HUDEP-2 (cell line): ENCODE data around the gene SEC63.
"Not testable (repeated sequence)": the region's sequence is repeated elsewhere in the genome, so short reads cannot be mapped to it uniquely, and the experiment has no call there.

Source experiments
- DNase-seq, 76 experiments: peaks; one replicate each; lab custom pipeline; 2025; ENCODE audit not compliant: unreplicated experiment in 76 of 76; lab: John Stamatoyannopoulos, UW

SEC63 gene

GRCh38 chr6:107866606-107867301, 91.3 kb downstream of the SEC63 start:
- DNase-seq, result peak in 14 of 76 experiments; percentile 4 to 35 (median 18)

DNA sequence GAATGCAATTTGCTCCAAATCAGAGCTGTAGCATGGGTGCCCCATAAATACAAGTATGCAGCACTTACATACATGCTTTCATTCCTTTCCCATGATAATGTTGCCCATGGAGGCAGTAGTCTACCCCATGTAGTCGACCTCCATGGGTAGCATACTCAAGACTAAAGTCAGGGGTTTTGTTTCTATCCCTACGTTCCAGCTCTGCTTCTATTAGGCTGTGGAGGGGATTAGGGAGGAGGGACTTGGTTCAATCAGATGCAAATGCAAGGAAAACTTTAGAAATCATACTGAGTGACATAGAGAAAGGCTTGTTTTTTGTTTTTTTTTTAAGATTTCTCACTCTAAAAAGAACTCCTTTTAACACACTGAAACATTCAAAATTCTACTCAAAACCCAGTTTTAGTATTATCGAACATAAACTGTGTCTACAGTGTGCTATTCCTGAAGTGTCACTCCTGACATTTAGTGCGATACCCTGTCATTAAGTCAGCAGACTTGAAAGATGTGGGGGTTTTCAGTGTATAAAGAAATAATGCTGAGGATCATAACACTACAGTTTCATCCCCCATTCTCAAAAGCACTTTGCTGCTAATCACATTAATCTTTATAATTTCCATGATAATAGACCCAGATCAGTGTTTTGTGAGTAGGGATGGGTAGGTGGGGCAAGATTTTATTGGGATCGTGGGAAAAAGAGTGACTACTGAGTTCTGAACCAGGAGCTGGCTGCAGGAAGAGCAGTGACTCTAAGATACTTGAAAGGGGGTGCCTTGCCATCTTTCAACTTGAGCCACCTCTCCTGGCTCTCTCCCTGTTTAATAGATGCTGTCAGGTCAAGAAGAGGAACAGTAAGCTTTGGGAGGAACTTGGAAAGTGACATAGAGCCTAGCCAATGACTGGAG, 93.5 kb downstream of the SEC63 start:
- no peak for DNase-seq

GRCh38 chr6:107862383-107862782, 95.6 kb downstream of the SEC63 start:
- no peak for DNase-seq

GRCh38 chr6:107860963-107861362, 97.0 kb downstream of the SEC63 start:
- not testable (repeated sequence) for DNase-seq

DNA sequence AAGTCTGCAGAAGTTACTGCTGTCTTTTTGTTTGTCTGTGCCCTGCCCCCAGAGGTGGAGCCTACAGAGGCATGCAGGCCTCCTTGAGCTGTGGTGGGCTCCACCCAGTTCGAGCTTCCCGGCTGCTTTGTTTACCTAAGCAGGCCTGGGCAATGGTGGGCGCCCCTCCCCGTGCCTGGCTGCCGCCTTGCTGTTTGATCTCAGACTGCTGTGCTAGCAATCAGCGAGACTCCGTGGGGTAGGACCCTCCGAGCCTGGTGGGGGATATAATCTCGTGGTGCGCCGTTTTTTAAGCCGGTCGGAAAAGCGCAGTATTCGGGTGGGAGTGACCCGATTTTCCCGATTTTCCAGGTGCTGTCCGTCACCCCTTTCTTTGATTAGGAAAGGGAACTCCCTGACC, 97.9 kb downstream of the SEC63 start:
- not testable (repeated sequence) for DNase-seq

- DNase-seq, result no peak
Observed at GRCh38 chr6:107853230-107853629, 104.8 kb downstream of the SEC63 start.

DNA sequence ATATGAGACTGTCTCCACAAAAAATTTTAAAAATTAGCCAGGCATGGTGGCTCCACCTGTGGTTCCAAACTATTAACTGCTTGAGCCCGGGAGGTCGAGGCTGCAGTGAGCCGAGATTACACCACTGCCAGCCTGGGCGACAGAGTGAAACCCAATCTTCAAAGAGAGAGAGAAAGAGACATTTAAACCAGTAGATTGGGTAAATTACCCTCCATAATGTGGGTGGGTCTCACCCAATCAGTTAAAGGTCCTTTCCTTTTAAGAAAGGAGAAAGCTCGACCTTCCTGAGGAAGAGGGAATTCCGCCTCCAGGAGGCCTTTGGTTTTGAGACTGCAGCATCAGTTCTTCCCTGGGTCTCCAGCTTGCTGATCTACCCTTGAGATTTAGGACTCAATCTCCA, 108.7 kb downstream of the SEC63 start:
- DNase-seq, result no peak

DNA sequence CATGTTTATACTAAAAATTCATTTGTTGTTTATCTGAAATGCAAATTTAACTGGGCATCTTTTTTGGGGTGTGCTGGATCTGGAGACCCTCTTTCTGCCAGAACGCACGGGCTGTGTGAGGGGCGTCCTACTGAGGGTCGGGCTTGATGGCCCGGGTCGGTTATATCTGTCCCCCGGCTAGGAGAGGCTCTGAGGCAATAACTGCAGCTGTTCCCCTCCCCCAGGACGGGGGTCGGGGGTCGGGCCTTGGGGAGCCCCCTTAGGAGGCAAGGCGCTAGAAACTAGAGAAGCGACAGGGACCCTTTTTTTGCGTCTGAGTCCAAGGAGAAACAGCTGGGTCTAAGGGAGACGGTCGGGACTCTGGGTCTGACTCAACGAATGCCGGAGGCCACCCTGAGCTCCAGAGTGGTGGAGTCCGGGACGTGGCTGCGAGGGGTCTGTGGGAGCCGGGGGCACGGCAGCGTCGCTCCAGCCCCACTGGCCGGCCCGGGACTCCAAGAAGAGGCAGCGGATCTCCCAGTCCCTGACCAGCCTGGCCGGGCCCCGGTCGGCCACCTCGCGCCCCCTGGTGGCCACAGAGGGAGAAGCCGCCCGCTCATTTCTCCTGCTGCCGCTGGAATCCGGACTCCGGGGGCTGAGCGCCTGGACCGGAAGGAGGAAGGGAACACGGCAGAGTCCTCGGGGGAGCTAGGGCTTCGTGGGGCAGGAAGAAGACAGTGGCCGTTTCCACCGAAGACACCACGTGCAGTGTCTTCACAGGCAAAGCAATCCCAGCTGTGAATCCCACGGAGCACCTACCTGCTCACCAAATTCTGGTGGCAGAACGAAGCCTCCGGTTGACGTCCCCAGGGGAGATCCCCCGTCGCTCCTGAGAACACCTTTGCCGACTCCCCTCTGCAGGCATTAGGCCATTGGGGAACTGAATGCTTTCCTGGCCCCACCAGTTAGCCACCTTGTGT, 109.9 kb downstream of the SEC63 start:
- peak in 69 of 76 experiments; percentile 15 to 85 (median 65) for DNase-seq

GRCh38 chr6:107846262-107846795, 111.7 kb downstream of the SEC63 start:
- no peak for DNase-seq

- DNase-seq, result no peak
Observed at GRCh38 chr6:107845777-107846176, 112.2 kb downstream of the SEC63 start.

DNA sequence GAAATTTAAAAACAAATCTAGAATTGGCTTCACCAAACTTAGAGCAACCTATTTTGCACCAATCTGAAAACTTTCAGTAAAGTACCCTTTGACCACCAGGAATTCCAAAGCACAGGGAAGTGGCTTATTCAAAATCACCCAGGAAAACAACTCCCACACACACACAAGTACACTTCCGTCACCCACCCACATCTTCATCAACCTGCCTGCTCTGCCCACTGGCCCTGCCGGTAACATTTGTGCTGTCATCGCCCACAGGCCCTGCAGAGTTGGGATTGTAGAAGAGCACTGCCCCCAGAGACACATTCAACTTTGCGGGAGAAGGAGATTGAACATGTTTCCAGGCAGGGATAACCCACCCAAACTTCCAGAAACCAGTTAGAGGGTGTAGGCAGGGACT, 114.6 kb downstream of the SEC63 start:
- DNase-seq, result no peak

GRCh38 chr6:107841275-107841670, 116.7 kb downstream of the SEC63 start:
- DNase-seq, result no peak

DNA sequence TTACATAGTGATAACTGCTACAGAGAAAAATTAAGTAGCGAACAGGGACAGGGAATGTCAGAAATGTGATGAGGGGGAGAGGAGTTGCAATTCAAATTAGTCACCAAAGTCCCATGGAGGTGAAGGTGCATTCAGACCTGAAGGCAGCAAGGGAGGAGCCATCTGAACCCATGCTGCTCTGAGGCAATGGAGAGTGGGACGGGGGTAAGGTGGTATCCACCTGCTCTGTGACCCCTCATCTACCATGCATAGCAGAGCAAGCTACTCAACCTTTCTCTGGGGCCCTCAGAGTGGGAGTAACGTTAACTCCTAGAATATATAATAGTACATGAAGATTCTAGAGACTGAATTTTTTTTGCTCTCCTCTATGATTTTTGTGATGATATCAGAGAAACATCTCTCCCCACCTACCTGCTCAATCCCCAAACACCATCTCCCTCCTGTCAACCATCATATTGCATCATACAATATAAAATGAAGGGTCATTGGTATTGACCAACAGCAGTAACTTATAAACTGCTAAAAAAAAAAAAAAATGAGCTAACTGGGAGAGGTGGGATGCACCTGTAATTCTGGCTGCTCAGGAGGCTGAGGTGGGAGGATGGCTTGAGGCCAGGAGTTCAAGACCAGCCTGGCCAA, 117.3 kb downstream of the SEC63 start:
- no peak for DNase-seq

GRCh38 chr6:107833136-107833535, 124.9 kb downstream of the SEC63 start:
- DNase-seq, result no peak

GRCh38 chr6:107832151-107833056, 125.6 kb downstream of the SEC63 start:
- no peak for DNase-seq

DNA sequence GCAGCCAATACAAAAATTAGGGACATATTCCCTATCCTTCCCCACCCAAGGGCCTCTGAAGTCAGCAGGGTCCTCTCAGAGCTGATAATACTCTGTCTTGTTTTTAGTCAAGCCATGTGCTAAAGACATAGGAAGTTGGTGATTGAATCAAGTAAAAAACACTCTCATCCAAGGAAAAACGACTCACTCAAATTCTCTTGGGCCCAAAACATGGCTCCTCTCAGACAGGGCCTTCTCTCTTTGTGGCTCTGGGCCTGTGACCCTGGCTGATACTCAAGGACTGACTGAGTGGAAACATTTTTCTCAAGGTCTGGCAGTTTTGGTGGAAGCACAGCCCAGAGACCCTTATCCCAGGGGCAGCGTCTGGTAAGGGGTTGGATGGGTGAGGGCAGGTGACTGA, 127.9 kb downstream of the SEC63 start:
- DNase-seq, result no peak

DNA sequence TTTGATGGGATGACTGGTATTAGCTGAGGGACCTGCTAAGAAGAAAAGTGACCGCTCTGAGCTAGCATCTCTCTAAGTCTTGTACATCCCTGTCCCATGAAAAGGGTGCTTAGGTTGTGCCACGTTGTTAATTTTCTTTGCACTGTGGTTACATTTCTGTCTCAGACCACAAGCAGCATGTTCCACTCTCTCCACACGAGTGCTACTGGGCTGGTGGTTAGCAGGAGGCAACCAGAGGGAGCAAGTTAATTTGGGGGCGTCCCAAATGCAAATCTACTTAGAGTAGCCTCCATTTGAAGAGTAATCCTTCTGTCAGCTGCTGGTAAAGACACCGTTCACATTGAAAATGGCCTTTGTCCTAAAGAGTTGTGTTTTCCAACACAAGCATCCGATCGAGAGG, 130.5 kb downstream of the SEC63 start:
- no peak for DNase-seq

DNA sequence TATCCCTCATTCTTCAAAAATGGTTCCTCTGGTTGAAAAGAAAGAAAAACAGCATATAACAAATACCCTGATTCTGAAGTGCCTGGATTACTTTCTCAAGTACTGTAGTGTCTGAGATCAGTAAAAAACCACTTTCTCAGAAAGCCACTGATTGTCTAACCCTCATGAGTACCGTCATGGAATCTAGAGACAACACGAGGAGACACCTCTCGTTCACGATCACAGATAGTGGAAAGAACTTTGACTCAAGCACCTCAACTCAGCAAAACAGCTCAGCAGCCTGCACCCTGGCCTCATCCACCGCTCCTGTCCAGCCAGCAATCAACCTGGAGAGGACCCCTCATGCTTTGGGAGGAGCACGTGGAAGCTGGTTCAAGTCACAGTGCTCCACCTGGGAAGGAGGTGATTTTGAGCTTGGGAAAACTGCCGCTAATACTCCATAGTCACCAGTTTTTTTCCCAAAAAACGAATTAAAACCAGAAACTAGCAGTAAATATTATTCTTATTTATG, 134.9 kb downstream of the SEC63 start:
- peak in 1 of 76 experiments; percentile 8 for DNase-seq
